Measurements from ENCODE around the gene MT3. TPM values are rescaled to one million over a fixed set of nuclear protein-coding genes. Genes with fewer than 3 reads are reported as not detected.
A peak's percentile ranks its signal among the peaks of the same experiment; 100 is the strongest.

MT3 gene
- total and polyA plus RNA-seq, 2 of the 13 experiments (the other 11 are each of a cell fraction or from before 2014, with no cell fraction given) = not detected

DNA sequence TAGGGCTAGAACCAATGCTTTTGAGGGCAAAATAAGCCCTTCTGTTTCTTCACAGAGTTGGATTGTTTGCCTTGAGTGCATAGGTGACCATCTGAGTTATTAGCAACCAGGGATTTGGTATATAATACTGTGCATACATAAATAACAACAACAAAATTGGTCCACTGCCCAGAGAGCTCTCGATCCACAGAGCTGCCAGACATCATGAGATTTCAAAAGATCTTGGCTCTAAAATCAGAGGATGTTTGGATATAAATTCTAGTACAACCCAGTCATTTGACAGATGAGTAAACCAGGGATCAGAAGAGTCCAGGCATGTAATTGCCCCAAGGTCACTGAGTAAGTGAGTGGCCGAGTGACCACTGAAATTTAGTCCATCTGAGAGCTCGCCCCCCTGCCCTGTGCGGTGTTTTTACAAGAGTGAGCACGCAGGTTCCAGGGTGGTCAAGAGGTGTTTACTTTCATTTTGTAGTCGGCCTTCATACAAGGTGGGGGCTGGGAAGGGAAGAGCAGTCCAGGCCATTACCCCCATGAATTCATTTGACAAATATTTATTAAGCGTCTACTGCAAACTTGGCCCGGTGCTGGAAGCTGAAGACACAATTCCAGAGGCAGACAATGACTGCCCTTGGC, 17.3 kb downstream of the MT3 start (continued):
- TF ChIP-seq, protein P1, sequence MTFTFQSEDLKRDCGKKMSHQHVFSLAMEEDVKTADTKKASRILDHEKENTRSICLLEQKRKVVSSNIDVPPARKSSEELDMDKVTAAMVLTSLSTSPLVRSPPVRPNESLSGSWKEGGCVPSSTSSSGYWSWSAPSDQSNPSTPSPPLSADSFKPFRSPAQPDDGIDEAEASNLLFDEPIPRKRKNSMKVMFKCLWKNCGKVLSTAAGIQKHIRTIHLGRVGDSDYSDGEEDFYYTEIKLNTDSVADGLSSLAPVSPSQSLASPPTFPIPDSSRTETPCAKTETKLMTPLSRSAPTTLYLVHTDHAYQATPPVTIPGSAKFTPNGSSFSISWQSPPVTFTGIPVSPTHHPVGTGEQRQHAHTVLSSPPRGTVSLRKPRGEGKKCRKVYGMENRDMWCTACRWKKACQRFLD (CRISPR knock-in tag; IDR thresholded peaks at IDR 0.05; ENCODE audit: borderline replicate concordance) = no peak
- TF ChIP-seq ISL2 (CRISPR knock-in tag; IDR thresholded peaks at IDR 0.05) = peak; percentile 65; the same call in 1 of the 2 replicates
- no peak for TF ChIP-seq TP53 (CRISPR knock-in tag; conservative IDR thresholded peaks at IDR 0.05)
- TF ChIP-seq, protein P2, sequence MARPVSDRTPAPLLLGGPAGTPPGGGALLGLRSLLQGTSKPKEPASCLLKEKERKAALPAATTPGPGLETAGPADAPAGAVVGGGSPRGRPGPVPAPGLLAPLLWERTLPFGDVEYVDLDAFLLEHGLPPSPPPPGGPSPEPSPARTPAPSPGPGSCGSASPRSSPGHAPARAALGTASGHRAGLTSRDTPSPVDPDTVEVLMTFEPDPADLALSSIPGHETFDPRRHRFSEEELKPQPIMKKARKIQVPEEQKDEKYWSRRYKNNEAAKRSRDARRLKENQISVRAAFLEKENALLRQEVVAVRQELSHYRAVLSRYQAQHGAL (CRISPR knock-in tag; IDR thresholded peaks at IDR 0.05; ENCODE audit: not compliant biosample characterization) = no peak
- 0 out of 2 replicates have a peak, but pooled peaks have one; percentile 49 for TF ChIP-seq KLF12 (CRISPR knock-in tag; IDR thresholded peaks at IDR 0.05; ENCODE audit: borderline replicate concordance)
- TF ChIP-seq SIN3A (IDR thresholded peaks at IDR 0.05; ENCODE audit: borderline replicate concordance, low read depth, low read length) = no peak
- TF ChIP-seq, protein P3, sequence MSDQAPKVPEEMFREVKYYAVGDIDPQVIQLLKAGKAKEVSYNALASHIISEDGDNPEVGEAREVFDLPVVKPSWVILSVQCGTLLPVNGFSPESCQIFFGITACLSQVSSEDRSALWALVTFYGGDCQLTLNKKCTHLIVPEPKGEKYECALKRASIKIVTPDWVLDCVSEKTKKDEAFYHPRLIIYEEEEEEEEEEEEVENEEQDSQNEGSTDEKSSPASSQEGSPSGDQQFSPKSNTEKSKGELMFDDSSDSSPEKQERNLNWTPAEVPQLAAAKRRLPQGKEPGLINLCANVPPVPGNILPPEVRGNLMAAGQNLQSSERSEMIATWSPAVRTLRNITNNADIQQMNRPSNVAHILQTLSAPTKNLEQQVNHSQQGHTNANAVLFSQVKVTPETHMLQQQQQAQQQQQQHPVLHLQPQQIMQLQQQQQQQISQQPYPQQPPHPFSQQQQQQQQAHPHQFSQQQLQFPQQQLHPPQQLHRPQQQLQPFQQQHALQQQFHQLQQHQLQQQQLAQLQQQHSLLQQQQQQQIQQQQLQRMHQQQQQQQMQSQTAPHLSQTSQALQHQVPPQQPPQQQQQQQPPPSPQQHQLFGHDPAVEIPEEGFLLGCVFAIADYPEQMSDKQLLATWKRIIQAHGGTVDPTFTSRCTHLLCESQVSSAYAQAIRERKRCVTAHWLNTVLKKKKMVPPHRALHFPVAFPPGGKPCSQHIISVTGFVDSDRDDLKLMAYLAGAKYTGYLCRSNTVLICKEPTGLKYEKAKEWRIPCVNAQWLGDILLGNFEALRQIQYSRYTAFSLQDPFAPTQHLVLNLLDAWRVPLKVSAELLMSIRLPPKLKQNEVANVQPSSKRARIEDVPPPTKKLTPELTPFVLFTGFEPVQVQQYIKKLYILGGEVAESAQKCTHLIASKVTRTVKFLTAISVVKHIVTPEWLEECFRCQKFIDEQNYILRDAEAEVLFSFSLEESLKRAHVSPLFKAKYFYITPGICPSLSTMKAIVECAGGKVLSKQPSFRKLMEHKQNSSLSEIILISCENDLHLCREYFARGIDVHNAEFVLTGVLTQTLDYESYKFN (CRISPR knock-in tag; conservative IDR thresholded peaks at IDR 0.05) = peak; percentile 97; the same call in 1 of the 2 replicates
- no peak for TF ChIP-seq SAFB2 (CRISPR knock-in tag; IDR thresholded peaks at IDR 0.05; ENCODE audit: borderline replicate concordance, low read depth)
- TF ChIP-seq ZBTB2 (CRISPR knock-in tag; IDR thresholded peaks at IDR 0.05; ENCODE audit: low read depth) = peak; percentile 52; the same call in 1 of the 2 replicates
- no peak for TF ChIP-seq ZNF256 (CRISPR knock-in tag; conservative IDR thresholded peaks at IDR 0.05)
- TF ChIP-seq, protein P4, sequence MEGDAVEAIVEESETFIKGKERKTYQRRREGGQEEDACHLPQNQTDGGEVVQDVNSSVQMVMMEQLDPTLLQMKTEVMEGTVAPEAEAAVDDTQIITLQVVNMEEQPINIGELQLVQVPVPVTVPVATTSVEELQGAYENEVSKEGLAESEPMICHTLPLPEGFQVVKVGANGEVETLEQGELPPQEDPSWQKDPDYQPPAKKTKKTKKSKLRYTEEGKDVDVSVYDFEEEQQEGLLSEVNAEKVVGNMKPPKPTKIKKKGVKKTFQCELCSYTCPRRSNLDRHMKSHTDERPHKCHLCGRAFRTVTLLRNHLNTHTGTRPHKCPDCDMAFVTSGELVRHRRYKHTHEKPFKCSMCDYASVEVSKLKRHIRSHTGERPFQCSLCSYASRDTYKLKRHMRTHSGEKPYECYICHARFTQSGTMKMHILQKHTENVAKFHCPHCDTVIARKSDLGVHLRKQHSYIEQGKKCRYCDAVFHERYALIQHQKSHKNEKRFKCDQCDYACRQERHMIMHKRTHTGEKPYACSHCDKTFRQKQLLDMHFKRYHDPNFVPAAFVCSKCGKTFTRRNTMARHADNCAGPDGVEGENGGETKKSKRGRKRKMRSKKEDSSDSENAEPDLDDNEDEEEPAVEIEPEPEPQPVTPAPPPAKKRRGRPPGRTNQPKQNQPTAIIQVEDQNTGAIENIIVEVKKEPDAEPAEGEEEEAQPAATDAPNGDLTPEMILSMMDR (CRISPR knock-in tag; IDR thresholded peaks at IDR 0.05) = no peak
- TF ChIP-seq PRMT3 (CRISPR knock-in tag; IDR thresholded peaks at IDR 0.05; ENCODE audit: borderline replicate concordance, low read depth) = no peak
- TF ChIP-seq, protein P5, sequence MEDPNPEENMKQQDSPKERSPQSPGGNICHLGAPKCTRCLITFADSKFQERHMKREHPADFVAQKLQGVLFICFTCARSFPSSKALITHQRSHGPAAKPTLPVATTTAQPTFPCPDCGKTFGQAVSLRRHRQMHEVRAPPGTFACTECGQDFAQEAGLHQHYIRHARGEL (CRISPR knock-in tag; IDR thresholded peaks at IDR 0.05) = no peak
- TF ChIP-seq ARID3A (IDR thresholded peaks at IDR 0.05; ENCODE audit: low read depth, low read length) = peak; percentile 86; the same call in 1 of the 2 replicates
- no peak; the same call in 1 of the 2 replicates for TF ChIP-seq HDAC2 (CRISPR knock-in tag; IDR thresholded peaks at IDR 0.05)

Data from HepG2 (cell line).